ENCODE measurements around the gene VAC14.
A peak's percentile ranks its signal among the peaks of the same experiment; 100 is the strongest.

Gene VAC14

GRCh38 chr16:70741783-70742125, 59.2 kb downstream of the VAC14 start:
- H3K36me3 ChIP-seq (ENCODE audit: insufficient read depth, low read length): peaks cover 24% of the 10 kb centered on the region

GRCh38 chr16:70740914-70741782, 59.8 kb downstream of the VAC14 start:
- TF ChIP-seq CTCF (IDR thresholded peaks at IDR 0.05; ENCODE audit: low read length) (no peak), EZH2 (IDR thresholded peaks at IDR 0.05; ENCODE audit: borderline replicate concordance, low read length) (no peak)
- Histone ChIP-seq H3K36me3 (ENCODE audit: insufficient read depth, low read length) (peaks cover 24% of the 10 kb centered on the region), H3F3A (ENCODE audit: insufficient read depth, low read length) (no peaks in the 10 kb centered on the region; the same call in 1 of the 2 replicates), H3K9ac (ENCODE audit: low read length) (no peak overlapping the region), H3K4me3 (ENCODE audit: low read depth, low read length, poor library complexity, severe bottlenecking) (no peak overlapping the region), H2AFZ (ENCODE audit: low read length) (no peak overlapping the region), H3K27me3 (ENCODE audit: insufficient read depth, low read length) (no peaks in the 10 kb centered on the region), H3K27ac (ENCODE audit: low read depth, low read length, poor library complexity, severe bottlenecking) (peak overlapping the region; percentile 98), H4K20me1 (ENCODE audit: insufficient read depth, low read length) (no peaks in the 10 kb centered on the region), H3K79me2 (ENCODE audit: insufficient read depth, low read length) (no peaks in the 10 kb centered on the region), H3K4me2 (ENCODE audit: low read length) (no peak overlapping the region), H3K9me3 (ENCODE audit: low read length) (no peaks in the 10 kb centered on the region), H3K9me2 (ENCODE audit: low read depth, low read length) (no peaks in the 10 kb centered on the region), H3K4me1 (ENCODE audit: insufficient read depth, low read length, severe bottlenecking) (peaks cover 55% of the 10 kb centered on the region)

More at GRCh38 chr16:70741783-70742125, 59.2 kb downstream of the VAC14 start:
- TF ChIP-seq EZH2 (IDR thresholded peaks at IDR 0.05; ENCODE audit: borderline replicate concordance, low read length) (no peak), CTCF (IDR thresholded peaks at IDR 0.05; ENCODE audit: low read length) (no peak)
- no peaks in the 10 kb centered on the region for H3K9me3 ChIP-seq (ENCODE audit: low read length)
- H3K4me2 ChIP-seq (ENCODE audit: low read length): no peak overlapping the region
- H2AFZ ChIP-seq (ENCODE audit: low read length): no peak overlapping the region
- no peaks in the 10 kb centered on the region for H3K27me3 ChIP-seq (ENCODE audit: insufficient read depth, low read length)
- no peaks in the 10 kb centered on the region for H3K79me2 ChIP-seq (ENCODE audit: insufficient read depth, low read length)
- no peak overlapping the region for H3K9ac ChIP-seq (ENCODE audit: low read length)
- H4K20me1 ChIP-seq (ENCODE audit: insufficient read depth, low read length): no peaks in the 10 kb centered on the region
- H3K9me2 ChIP-seq (ENCODE audit: low read depth, low read length): no peaks in the 10 kb centered on the region
- no peaks in the 10 kb centered on the region; the same call in 1 of the 2 replicates for H3F3A ChIP-seq (ENCODE audit: insufficient read depth, low read length)
- H3K4me1 ChIP-seq (ENCODE audit: insufficient read depth, low read length, severe bottlenecking): peaks cover 55% of the 10 kb centered on the region
- H3K4me3 ChIP-seq (ENCODE audit: low read depth, low read length, poor library complexity, severe bottlenecking): no peak overlapping the region
- H3K27ac ChIP-seq (ENCODE audit: low read depth, low read length, poor library complexity, severe bottlenecking): no peak overlapping the region

GRCh38 chr16:70740174-70740913, 60.6 kb downstream of the VAC14 start:
- Histone ChIP-seq H3K27me3 (ENCODE audit: insufficient read depth, low read length) (no peaks in the 10 kb centered on the region), H3K27ac (ENCODE audit: low read depth, low read length, poor library complexity, severe bottlenecking) (peak overlapping the region; percentile 98), H3K9ac (ENCODE audit: low read length) (peak overlapping the region; percentile 27; the same call in 1 of the 2 replicates), H3K4me3 (ENCODE audit: low read depth, low read length, poor library complexity, severe bottlenecking) (no peak overlapping the region), H3K9me3 (ENCODE audit: low read length) (no peaks in the 10 kb centered on the region), H3K9me2 (ENCODE audit: low read depth, low read length) (no peaks in the 10 kb centered on the region), H3K4me2 (ENCODE audit: low read length) (no peak overlapping the region), H3K4me1 (ENCODE audit: insufficient read depth, low read length, severe bottlenecking) (peaks cover 54% of the 10 kb centered on the region), H3K36me3 (ENCODE audit: insufficient read depth, low read length) (peaks cover 24% of the 10 kb centered on the region), H3F3A (ENCODE audit: insufficient read depth, low read length) (no peaks in the 10 kb centered on the region; the same call in 1 of the 2 replicates), H3K79me2 (ENCODE audit: insufficient read depth, low read length) (no peaks in the 10 kb centered on the region), H2AFZ (ENCODE audit: low read length) (no peak overlapping the region), H4K20me1 (ENCODE audit: insufficient read depth, low read length) (no peaks in the 10 kb centered on the region)
- TF ChIP-seq CTCF (IDR thresholded peaks at IDR 0.05; ENCODE audit: low read length): no peak
- no peak for TF ChIP-seq EZH2 (IDR thresholded peaks at IDR 0.05; ENCODE audit: borderline replicate concordance, low read length)

Data from OCI-LY1 (cell line).